Kidney (tissue), 2 donors: ENCODE results near the gene ZNF587B. TPM values are rescaled to one million over a fixed set of nuclear protein-coding genes. Genes with fewer than 3 reads are reported as not detected.

Source experiments
- polyA plus RNA-seq: library from polyadenylated mRNA; stranded (reverse); fragments of 350-450 nt; fragmentation: Illumina TruSeq; extraction: RNeasy Lipid Tissue Mini Kit (QIAGEN cat#74804); gene quantifications from one replicate; pipeline ENCODE4 v1.2.3, GENCODE V29; 2014; ENCODE audit warnings: low read depth, low replicate concordance; ENCODE audit not compliant: insufficient read depth
- total RNA-seq: library from RNA; stranded (reverse); fragmentation: NEBNext Ultra II Directional; extraction: Animal tissue kit (Norgen Biotek cat#: 25700); gene quantifications from one replicate; pipeline ENCODE4 v1.2.1, GENCODE V29; 2021
- donor health status: DM: yes; HTN: yes; CAD: no.

ZNF587B gene
- total and polyA plus RNA-seq, 2 donors from 2014 or later = 5.1 to 23.6 TPM

Other genes with a start within 250 kb of the ZNF587B start
- gene ZIK1, start 246.2 kb upstream of the ZNF587B start, total RNA-seq = 9.3 TPM
- gene ZIK1, start 246.2 kb upstream of the ZNF587B start, polyA plus RNA-seq = 3.1 TPM
- 3.5 TPM for gene ZNF530, start 230.4 kb upstream of the ZNF587B start, total RNA-seq
- gene ZNF530, start 230.4 kb upstream of the ZNF587B start, polyA plus RNA-seq = 1.1 TPM
- 25.4 TPM for gene ZNF134, start 216.1 kb upstream of the ZNF587B start, total RNA-seq
- 5.8 TPM for gene ZNF134, start 216.1 kb upstream of the ZNF587B start, polyA plus RNA-seq
- 19.6 TPM for gene ZNF211, start 197.1 kb upstream of the ZNF587B start, total RNA-seq
- 9.1 TPM for gene ZNF211, start 197.1 kb upstream of the ZNF587B start, polyA plus RNA-seq
- not detected for gene ZSCAN4, start 161.4 kb upstream of the ZNF587B start, total RNA-seq
- not detected for gene ZSCAN4, start 161.4 kb upstream of the ZNF587B start, polyA plus RNA-seq
- 13.9 TPM for gene ZNF551, start 148.3 kb upstream of the ZNF587B start, total RNA-seq
- gene ZNF551, start 148.3 kb upstream of the ZNF587B start, polyA plus RNA-seq = 1.3 TPM
- 11.1 TPM for gene ZNF154, start 121.1 kb upstream of the ZNF587B start, total RNA-seq
- gene ZNF154, start 121.1 kb upstream of the ZNF587B start, polyA plus RNA-seq = 2.2 TPM
- gene ZNF671, start 102.7 kb upstream of the ZNF587B start, total RNA-seq = 16.5 TPM
- 10.1 TPM for gene ZNF671, start 102.7 kb upstream of the ZNF587B start, polyA plus RNA-seq
- 20.5 TPM for gene ZNF776, start 83.5 kb upstream of the ZNF587B start, total RNA-seq
- gene ZNF776, start 83.5 kb upstream of the ZNF587B start, polyA plus RNA-seq = 5.6 TPM
- 18.7 TPM for gene ZNF586, start 60.6 kb upstream of the ZNF587B start, total RNA-seq
- gene ZNF586, start 60.6 kb upstream of the ZNF587B start, polyA plus RNA-seq = 6.3 TPM
- 13.8 TPM for gene ZNF552, start 15.4 kb upstream of the ZNF587B start, total RNA-seq
- gene ZNF552, start 15.4 kb upstream of the ZNF587B start, polyA plus RNA-seq = 10.7 TPM
- gene ZNF587, start 19.6 kb downstream of the ZNF587B start, total RNA-seq = 37.3 TPM
- 3.7 TPM for gene ZNF587, start 19.6 kb downstream of the ZNF587B start, polyA plus RNA-seq
- gene ZNF814, start 58.7 kb downstream of the ZNF587B start, total RNA-seq = 27.7 TPM
- 26.7 TPM for gene ZNF814, start 58.7 kb downstream of the ZNF587B start, polyA plus RNA-seq
- gene ZNF417, start 86.3 kb downstream of the ZNF587B start, total RNA-seq = 24.5 TPM
- gene ZNF417, start 86.3 kb downstream of the ZNF587B start, polyA plus RNA-seq = 3.0 TPM
- gene ZNF418, start 105.1 kb downstream of the ZNF587B start, total RNA-seq = 17.6 TPM
- 8.2 TPM for gene ZNF418, start 105.1 kb downstream of the ZNF587B start, polyA plus RNA-seq
- 9.3 TPM for gene ZNF256, start 117.4 kb downstream of the ZNF587B start, total RNA-seq
- gene ZNF256, start 117.4 kb downstream of the ZNF587B start, polyA plus RNA-seq = 3.7 TPM
- gene C19orf18, start 144.2 kb downstream of the ZNF587B start, total RNA-seq = 0.85 TPM
- 1.7 TPM for gene C19orf18, start 144.2 kb downstream of the ZNF587B start, polyA plus RNA-seq
- gene ZNF606, start 172.5 kb downstream of the ZNF587B start, total RNA-seq = 23.0 TPM
- 7.2 TPM for gene ZNF606, start 172.5 kb downstream of the ZNF587B start, polyA plus RNA-seq
- 0.98 TPM for gene ZSCAN1, start 203.7 kb downstream of the ZNF587B start, total RNA-seq
- 2.8 TPM for gene ZSCAN1, start 203.7 kb downstream of the ZNF587B start, polyA plus RNA-seq
- 9.7 TPM for gene ZNF135, start 229.0 kb downstream of the ZNF587B start, total RNA-seq
- gene ZNF135, start 229.0 kb downstream of the ZNF587B start, polyA plus RNA-seq = 5.6 TPM